C4-2B (cell line): ENCODE data around the gene STRIP2.

Experiments used
- ZFX ChIP-seq: fragments of 450-650 bp; IDR thresholded peaks from 2 replicates; pipeline ENCODE4 v1.6.1; 2017
- TF ChIP-seq, protein P1 (sequence below): fragments of 450-650 bp; conservative IDR thresholded peaks from 2 replicates; pipeline ENCODE4 v1.5.1; 2017; ENCODE audit warnings: mild to moderate bottlenecking

DNA sequence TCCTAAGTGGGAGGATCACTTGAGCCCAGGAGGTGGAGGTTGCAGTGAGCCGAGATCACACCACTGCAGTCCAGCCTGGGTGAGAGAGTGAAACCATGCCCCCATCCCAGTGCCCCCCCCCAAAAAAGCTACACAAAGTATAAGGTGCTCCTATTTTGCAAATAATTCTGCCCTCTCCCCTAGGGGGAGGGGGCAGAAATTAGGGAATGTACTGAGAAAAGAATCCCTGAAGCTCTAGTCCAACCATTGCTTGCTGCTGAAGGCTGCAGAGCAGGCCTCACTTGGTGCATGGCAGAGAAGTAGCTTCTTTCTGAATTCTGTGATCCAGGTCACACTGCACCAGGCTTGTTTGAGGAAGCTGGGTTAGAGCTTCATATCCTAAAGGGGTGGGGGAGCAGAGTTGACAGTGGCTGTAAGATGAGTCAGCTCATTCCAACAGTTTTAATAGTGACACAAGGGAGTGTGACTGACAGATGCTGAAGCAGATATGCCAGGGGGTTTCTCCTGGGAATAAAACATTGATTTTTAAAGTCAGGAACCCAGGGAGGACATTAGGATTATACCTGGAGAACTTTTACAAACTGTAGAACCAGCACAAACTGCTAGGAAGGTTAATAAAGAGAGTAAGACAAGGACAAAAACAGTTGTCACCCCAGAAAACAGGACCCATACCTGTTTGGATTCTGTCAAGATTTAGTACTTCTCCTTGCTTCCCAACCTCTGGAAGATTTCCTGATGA, 32.8 kb upstream of the STRIP2 start:
- TF ChIP-seq, protein P1, sequence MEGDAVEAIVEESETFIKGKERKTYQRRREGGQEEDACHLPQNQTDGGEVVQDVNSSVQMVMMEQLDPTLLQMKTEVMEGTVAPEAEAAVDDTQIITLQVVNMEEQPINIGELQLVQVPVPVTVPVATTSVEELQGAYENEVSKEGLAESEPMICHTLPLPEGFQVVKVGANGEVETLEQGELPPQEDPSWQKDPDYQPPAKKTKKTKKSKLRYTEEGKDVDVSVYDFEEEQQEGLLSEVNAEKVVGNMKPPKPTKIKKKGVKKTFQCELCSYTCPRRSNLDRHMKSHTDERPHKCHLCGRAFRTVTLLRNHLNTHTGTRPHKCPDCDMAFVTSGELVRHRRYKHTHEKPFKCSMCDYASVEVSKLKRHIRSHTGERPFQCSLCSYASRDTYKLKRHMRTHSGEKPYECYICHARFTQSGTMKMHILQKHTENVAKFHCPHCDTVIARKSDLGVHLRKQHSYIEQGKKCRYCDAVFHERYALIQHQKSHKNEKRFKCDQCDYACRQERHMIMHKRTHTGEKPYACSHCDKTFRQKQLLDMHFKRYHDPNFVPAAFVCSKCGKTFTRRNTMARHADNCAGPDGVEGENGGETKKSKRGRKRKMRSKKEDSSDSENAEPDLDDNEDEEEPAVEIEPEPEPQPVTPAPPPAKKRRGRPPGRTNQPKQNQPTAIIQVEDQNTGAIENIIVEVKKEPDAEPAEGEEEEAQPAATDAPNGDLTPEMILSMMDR: no peak
- no peak; the same call in 1 of the 2 replicates for TF ChIP-seq ZFX
